Measurements from ENCODE around the gene ADCY5. TPM values are rescaled to one million over a fixed set of nuclear protein-coding genes. Genes with fewer than 3 reads are reported as not detected.

Gene ADCY5
- total and polyA plus RNA-seq, 5 donors from 2014 or later = 0.08 to 0.15 TPM; not detected in 3

- Histone ChIP-seq H3K9me3 (ENCODE audit: control insufficient read depth in 2 of 2, low read length in 2 of 2) (no peaks in the 10 kb centered on the region), H3K4me1 (ENCODE audit: control insufficient read depth, insufficient read depth, low read length, poor library complexity, severe bottlenecking) (no peaks in the 10 kb centered on the region), H3K36me3 (ENCODE audit: control insufficient read depth, insufficient read depth, low read length) (peaks cover 17% of the 10 kb centered on the region), H3K4me3 (ENCODE audit: low read depth, low read length) (no peak overlapping the region), H3K27ac (ENCODE audit: insufficient read depth, low read length, poor library complexity, severe bottlenecking) (no peak overlapping the region), H3K27me3 (ENCODE audit: control insufficient read depth, insufficient read depth, low read length) (no peaks in the 10 kb centered on the region)
- Mint-ChIP-seq H3K9me3 (no peaks in the 10 kb centered on the region), H3K36me3 (peaks cover 37% of the 10 kb centered on the region), H3K4me1 (peaks cover 0 to 5% (median 1%) of the 10 kb centered on the region in 4 donors), H3K27me3 (no peaks in the 10 kb centered on the region), H3K27ac (no peak overlapping the region), H3K4me3 (no peak overlapping the region)
- DNase-seq = no peak
- ATAC-seq (ENCODE audit: low read depth in 2 of 2) = no peak
These were observed 177.3 kb downstream of the ADCY5 start for GRCh38 chr3:123271466-123272159.

DNA sequence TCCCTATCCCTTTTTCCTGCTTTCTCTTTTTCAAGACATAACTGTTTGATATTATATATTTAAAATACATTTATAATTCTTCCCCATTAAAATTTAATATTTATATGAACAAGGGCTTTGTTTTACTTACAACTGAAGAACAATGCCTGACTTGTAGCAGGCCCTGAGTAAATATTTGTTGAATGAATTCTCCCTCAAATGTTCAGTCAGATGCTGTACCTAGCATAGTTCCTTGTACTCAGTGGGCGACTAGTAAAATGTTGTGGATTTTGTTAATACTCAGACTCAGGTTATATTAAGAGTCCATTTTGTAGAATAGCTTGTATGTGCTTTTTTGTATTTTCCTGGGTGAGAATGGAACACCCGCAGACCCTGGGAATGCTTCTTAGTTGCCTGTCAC lies 178.1 kb downstream of the ADCY5 start:
- Histone ChIP-seq H3K36me3 (ENCODE audit: control insufficient read depth, insufficient read depth, low read length) (peaks cover 17% of the 10 kb centered on the region), H3K4me3 (ENCODE audit: low read depth, low read length) (no peak overlapping the region), H3K9me3 (ENCODE audit: control insufficient read depth in 2 of 2, low read length in 2 of 2) (no peaks in the 10 kb centered on the region), H3K27ac (ENCODE audit: insufficient read depth, low read length, poor library complexity, severe bottlenecking) (no peak overlapping the region), H3K27me3 (ENCODE audit: control insufficient read depth, insufficient read depth, low read length) (no peaks in the 10 kb centered on the region), H3K4me1 (ENCODE audit: control insufficient read depth, insufficient read depth, low read length, poor library complexity, severe bottlenecking) (no peaks in the 10 kb centered on the region)
- no peaks in the 10 kb centered on the region for H3K27me3 Mint-ChIP-seq
- peaks cover 45% of the 10 kb centered on the region for H3K36me3 Mint-ChIP-seq
- no peak for DNase-seq
- no peak overlapping the region for H3K27ac Mint-ChIP-seq
- no peak for ATAC-seq (ENCODE audit: low read depth in 2 of 2)
- H3K4me1 Mint-ChIP-seq = peaks cover 2 to 13% (median 5%) of the 10 kb centered on the region in 4 donors
- H3K4me3 Mint-ChIP-seq = no peak overlapping the region
- peaks cover 0 to 1% (median 0%) of the 10 kb centered on the region in 7 donors for H3K9me3 Mint-ChIP-seq

DNA sequence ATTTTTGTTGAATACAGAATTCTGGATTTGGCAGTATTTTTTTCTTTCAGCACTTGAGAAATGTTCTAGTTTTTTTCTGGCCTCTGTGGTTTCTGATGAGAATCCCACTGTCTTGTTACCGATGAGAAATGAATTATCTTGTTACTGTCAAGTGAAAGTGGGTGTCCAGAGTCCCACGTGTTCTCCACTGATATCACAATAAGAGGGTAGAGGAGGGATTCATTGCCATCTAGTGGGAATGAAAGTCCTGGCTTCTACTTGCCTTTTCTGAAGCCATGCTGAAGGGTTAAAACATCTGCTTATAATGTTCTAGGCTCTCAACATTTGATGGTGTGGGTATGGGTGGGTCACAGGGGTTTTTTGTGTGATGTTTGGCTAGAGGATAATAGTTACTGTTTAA lies 181.1 kb downstream of the ADCY5 start:
- peaks cover 55% of the 10 kb centered on the region for H3K36me3 Mint-ChIP-seq
- H3K4me1 Mint-ChIP-seq = peaks cover 3 to 13% (median 5%) of the 10 kb centered on the region in 4 donors
- Histone ChIP-seq H3K27ac (ENCODE audit: insufficient read depth, low read length, poor library complexity, severe bottlenecking) (no peak overlapping the region), H3K9me3 (ENCODE audit: control insufficient read depth in 2 of 2, low read length in 2 of 2) (no peaks in the 10 kb centered on the region), H3K4me1 (ENCODE audit: control insufficient read depth, insufficient read depth, low read length, poor library complexity, severe bottlenecking) (no peaks in the 10 kb centered on the region), H3K27me3 (ENCODE audit: control insufficient read depth, insufficient read depth, low read length) (no peaks in the 10 kb centered on the region), H3K36me3 (ENCODE audit: control insufficient read depth, insufficient read depth, low read length) (peaks cover 19% of the 10 kb centered on the region), H3K4me3 (ENCODE audit: low read depth, low read length) (no peak overlapping the region)
- peak overlapping the region in 1 of 3 donors; percentile 36 for H3K27ac Mint-ChIP-seq
- no peaks in the 10 kb centered on the region for H3K27me3 Mint-ChIP-seq
- ATAC-seq (ENCODE audit: low read depth in 2 of 2) (no peak), DNase-seq (no peak)
- peaks cover 0 to 1% (median 0%) of the 10 kb centered on the region in 7 donors for H3K9me3 Mint-ChIP-seq
- no peak overlapping the region for H3K4me3 Mint-ChIP-seq

DNA sequence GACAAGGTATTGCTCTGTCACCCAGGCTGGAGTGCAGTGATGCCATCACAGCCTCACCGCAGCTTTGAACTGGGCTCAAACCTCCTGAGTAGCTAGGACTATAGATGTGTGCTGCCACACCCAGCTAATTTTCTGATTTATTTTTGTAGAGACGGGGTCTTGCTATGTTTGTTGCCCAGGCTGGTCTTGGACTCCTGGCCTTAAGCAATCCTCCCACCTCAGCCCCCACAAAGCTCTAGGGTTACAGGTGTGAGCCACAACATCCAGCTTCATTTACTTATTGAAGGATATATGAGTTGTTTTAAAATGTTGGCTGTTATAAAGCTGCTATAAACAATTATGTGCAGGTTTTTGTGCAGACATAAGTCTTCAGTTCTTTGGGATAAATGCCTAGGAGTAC lies 184.9 kb downstream of the ADCY5 start:
- H3K36me3 Mint-ChIP-seq = peaks cover 45% of the 10 kb centered on the region
- H3K27me3 Mint-ChIP-seq = no peaks in the 10 kb centered on the region
- ATAC-seq (ENCODE audit: low read depth in 2 of 2) = no peak
- H3K36me3 ChIP-seq (ENCODE audit: control insufficient read depth, insufficient read depth, low read length) = peaks cover 11% of the 10 kb centered on the region
- no peak for DNase-seq
- H3K9me3 Mint-ChIP-seq = peaks cover 0 to 1% (median 0%) of the 10 kb centered on the region in 7 donors
- no peak overlapping the region for H3K4me3 Mint-ChIP-seq
- H3K4me1 ChIP-seq (ENCODE audit: control insufficient read depth, insufficient read depth, low read length, poor library complexity, severe bottlenecking) = no peaks in the 10 kb centered on the region
- H3K27ac Mint-ChIP-seq = no peak overlapping the region
- H3K4me1 Mint-ChIP-seq = peaks cover 3 to 20% (median 10%) of the 10 kb centered on the region in 4 donors
- no peaks in the 10 kb centered on the region for H3K27me3 ChIP-seq (ENCODE audit: control insufficient read depth, insufficient read depth, low read length)
- no peak overlapping the region for H3K27ac ChIP-seq (ENCODE audit: insufficient read depth, low read length, poor library complexity, severe bottlenecking)
- no peaks in the 10 kb centered on the region for H3K9me3 ChIP-seq (ENCODE audit: control insufficient read depth in 2 of 2, low read length in 2 of 2)
- H3K4me3 ChIP-seq (ENCODE audit: low read depth, low read length) = no peak overlapping the region

DNA sequence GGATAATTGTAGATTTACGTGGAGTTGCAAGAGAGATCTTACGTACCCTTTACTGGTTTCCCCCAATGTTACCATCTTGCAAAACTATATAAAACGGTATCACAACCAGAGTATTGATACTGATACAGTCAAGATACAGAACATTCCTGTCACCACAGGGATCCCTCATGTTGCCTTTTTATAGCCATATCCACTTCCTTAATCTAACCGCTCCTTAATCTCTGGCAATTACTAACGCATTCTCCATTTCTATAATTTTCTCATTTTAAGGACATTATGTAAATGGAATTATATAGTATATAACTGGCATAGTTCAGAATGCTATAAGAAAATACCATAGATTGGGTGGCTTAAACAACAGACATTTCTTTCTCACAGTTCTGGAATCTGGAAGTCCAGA lies 186.0 kb downstream of the ADCY5 start:
- Histone ChIP-seq H3K9me3 (ENCODE audit: control insufficient read depth in 2 of 2, low read length in 2 of 2) (no peaks in the 10 kb centered on the region), H3K4me1 (ENCODE audit: control insufficient read depth, insufficient read depth, low read length, poor library complexity, severe bottlenecking) (no peaks in the 10 kb centered on the region), H3K36me3 (ENCODE audit: control insufficient read depth, insufficient read depth, low read length) (peaks cover 9% of the 10 kb centered on the region), H3K27ac (ENCODE audit: insufficient read depth, low read length, poor library complexity, severe bottlenecking) (no peak overlapping the region), H3K27me3 (ENCODE audit: control insufficient read depth, insufficient read depth, low read length) (no peaks in the 10 kb centered on the region), H3K4me3 (ENCODE audit: low read depth, low read length) (no peak overlapping the region)
- peaks cover 43% of the 10 kb centered on the region for H3K36me3 Mint-ChIP-seq
- peaks cover 0 to 1% (median 0%) of the 10 kb centered on the region in 7 donors for H3K9me3 Mint-ChIP-seq
- H3K4me3 Mint-ChIP-seq = no peak overlapping the region
- no peak overlapping the region for H3K27ac Mint-ChIP-seq
- H3K4me1 Mint-ChIP-seq = peaks cover 4 to 25% (median 12%) of the 10 kb centered on the region in 4 donors
- H3K27me3 Mint-ChIP-seq = no peaks in the 10 kb centered on the region
- no peak for ATAC-seq (ENCODE audit: low read depth in 2 of 2)
- DNase-seq = no peak

DNA sequence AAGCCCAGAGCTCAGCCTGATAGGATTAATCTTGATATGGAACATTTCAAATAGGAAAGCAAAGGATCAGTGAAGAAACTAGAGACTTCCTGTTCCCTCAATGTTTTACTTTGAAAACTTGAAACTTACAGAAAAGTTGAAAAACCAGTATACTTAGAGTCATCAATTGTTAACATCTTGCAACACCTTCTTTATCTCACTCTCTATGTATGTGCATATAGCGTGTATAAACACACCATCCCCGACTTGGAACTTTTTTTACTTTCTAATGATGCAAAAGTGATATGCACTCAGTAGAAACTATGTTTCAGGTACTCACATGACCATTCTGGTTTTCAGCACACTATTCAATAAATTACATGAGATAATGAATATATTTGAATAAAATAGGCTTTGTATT lies 186.7 kb downstream of the ADCY5 start:
- no peaks in the 10 kb centered on the region for H3K27me3 Mint-ChIP-seq
- Histone ChIP-seq H3K4me1 (ENCODE audit: control insufficient read depth, insufficient read depth, low read length, poor library complexity, severe bottlenecking) (no peaks in the 10 kb centered on the region), H3K36me3 (ENCODE audit: control insufficient read depth, insufficient read depth, low read length) (peaks cover 9% of the 10 kb centered on the region), H3K9me3 (ENCODE audit: control insufficient read depth in 2 of 2, low read length in 2 of 2) (no peaks in the 10 kb centered on the region), H3K4me3 (ENCODE audit: low read depth, low read length) (no peak overlapping the region), H3K27me3 (ENCODE audit: control insufficient read depth, insufficient read depth, low read length) (no peaks in the 10 kb centered on the region), H3K27ac (ENCODE audit: insufficient read depth, low read length, poor library complexity, severe bottlenecking) (no peak overlapping the region)
- DNase-seq = no peak
- H3K4me3 Mint-ChIP-seq = no peak overlapping the region
- peaks cover 0 to 1% (median 0%) of the 10 kb centered on the region in 7 donors for H3K9me3 Mint-ChIP-seq
- ATAC-seq (ENCODE audit: low read depth in 2 of 2) = no peak
- no peak overlapping the region for H3K27ac Mint-ChIP-seq
- peaks cover 4 to 21% (median 12%) of the 10 kb centered on the region in 4 donors for H3K4me1 Mint-ChIP-seq
- H3K36me3 Mint-ChIP-seq = peaks cover 38% of the 10 kb centered on the region

- Mint-ChIP-seq H3K4me3 (no peak overlapping the region), H3K27ac (no peak overlapping the region), H3K9me3 (peaks cover 0 to 1% (median 0%) of the 10 kb centered on the region in 7 donors), H3K27me3 (no peaks in the 10 kb centered on the region), H3K4me1 (peaks cover 4 to 20% (median 12%) of the 10 kb centered on the region in 4 donors), H3K36me3 (peaks cover 33% of the 10 kb centered on the region)
- Histone ChIP-seq H3K27ac (ENCODE audit: insufficient read depth, low read length, poor library complexity, severe bottlenecking) (no peak overlapping the region), H3K4me3 (ENCODE audit: low read depth, low read length) (no peak overlapping the region), H3K36me3 (ENCODE audit: control insufficient read depth, insufficient read depth, low read length) (peaks cover 9% of the 10 kb centered on the region), H3K4me1 (ENCODE audit: control insufficient read depth, insufficient read depth, low read length, poor library complexity, severe bottlenecking) (no peaks in the 10 kb centered on the region), H3K27me3 (ENCODE audit: control insufficient read depth, insufficient read depth, low read length) (no peaks in the 10 kb centered on the region), H3K9me3 (ENCODE audit: control insufficient read depth in 2 of 2, low read length in 2 of 2) (no peaks in the 10 kb centered on the region)
- DNase-seq = peak in 1 of 3 donors; percentile 82
- ATAC-seq (ENCODE audit: low read depth in 2 of 2) = peak; percentile 64 to 72
These were observed 187.2 kb downstream of the ADCY5 start for GRCh38 chr3:123261666-123262065.
